ENCODE data around the gene COBL. TPM values are rescaled to one million over a fixed set of nuclear protein-coding genes. Genes with fewer than 3 reads are reported as not detected.

COBL gene
- total RNA-seq, 1 donor from 2014 or later: 6.3 TPM

GRCh38 chr7:51031216-51031615 lies 285.4 kb downstream of the COBL start:
- Histone ChIP-seq H3K27me3 (no peaks in the 10 kb centered on the region), H3K9ac (no peak overlapping the region), H3K4me1 (peaks cover 31% of the 10 kb centered on the region), H3K4me3 (no peak overlapping the region), H4K20me1 (ENCODE audit: low read depth) (no peaks in the 10 kb centered on the region), H3K27ac (no peak overlapping the region), H3F3A (ENCODE audit: low read depth) (no peaks in the 10 kb centered on the region), H3K79me2 (ENCODE audit: low read depth) (no peaks in the 10 kb centered on the region), H3K4me2 (no peak overlapping the region), H3K9me3 (ENCODE audit: low read depth) (no peaks in the 10 kb centered on the region), H2AFZ (replicated peaks) (no peak overlapping the region), H3K36me3 (no peaks in the 10 kb centered on the region)
- Mint-ChIP-seq H3K4me1 (peaks cover 27% of the 10 kb centered on the region), H3K27ac (no peak overlapping the region), H3K4me3 (no peak overlapping the region), H3K27me3 (ENCODE audit: insufficient read depth, low read depth) (peaks cover 2% of the 10 kb centered on the region), H3K36me3 (no peaks in the 10 kb centered on the region), H3K9me3 (no peaks in the 10 kb centered on the region)
- no peak for DNase-seq (ENCODE audit: low spot score)
- no peak for TF ChIP-seq CTCF (IDR thresholded peaks at IDR 0.05)
- no peak for TF ChIP-seq EZH2 (IDR thresholded peaks at IDR 0.05)
- no peak for TF ChIP-seq EZH2phosphoT487 (IDR thresholded peaks at IDR 0.05)

- no peaks in the 10 kb centered on the region for H3F3A ChIP-seq (ENCODE audit: low read depth)
- H4K20me1 ChIP-seq (ENCODE audit: low read depth): no peaks in the 10 kb centered on the region
- no peak overlapping the region for H3K9ac ChIP-seq
- Mint-ChIP-seq H3K36me3 (no peaks in the 10 kb centered on the region), H3K4me3 (no peak overlapping the region), H3K4me1 (peaks cover 24% of the 10 kb centered on the region), H3K9me3 (no peaks in the 10 kb centered on the region), H3K27me3 (ENCODE audit: insufficient read depth, low read depth) (peaks cover 2% of the 10 kb centered on the region), H3K27ac (no peak overlapping the region)
- no peak overlapping the region for H3K4me2 ChIP-seq
- no peak overlapping the region for H3K4me3 ChIP-seq
- H3K4me1 ChIP-seq: peaks cover 24% of the 10 kb centered on the region
- no peak overlapping the region for H2AFZ ChIP-seq (replicated peaks)
- H3K27me3 ChIP-seq: no peaks in the 10 kb centered on the region
- H3K27ac ChIP-seq: no peak overlapping the region
- no peak for DNase-seq (ENCODE audit: low spot score)
- H3K9me3 ChIP-seq (ENCODE audit: low read depth): no peaks in the 10 kb centered on the region
- H3K36me3 ChIP-seq: no peaks in the 10 kb centered on the region
- no peaks in the 10 kb centered on the region for H3K79me2 ChIP-seq (ENCODE audit: low read depth)
- TF ChIP-seq CTCF (IDR thresholded peaks at IDR 0.05) (no peak), EZH2phosphoT487 (IDR thresholded peaks at IDR 0.05) (no peak), EZH2 (IDR thresholded peaks at IDR 0.05) (no peak)
Observed at GRCh38 chr7:51029701-51030191, 286.9 kb downstream of the COBL start.

GRCh38 chr7:51029131-51029530 lies 287.5 kb downstream of the COBL start:
- TF ChIP-seq EZH2phosphoT487 (IDR thresholded peaks at IDR 0.05) (no peak), EZH2 (IDR thresholded peaks at IDR 0.05) (no peak), CTCF (IDR thresholded peaks at IDR 0.05) (no peak)

More at GRCh38 chr7:51029131-51029530, 287.5 kb downstream of the COBL start:
- Histone ChIP-seq H3K36me3 (no peaks in the 10 kb centered on the region), H3K4me2 (no peak overlapping the region), H3K4me1 (peaks cover 18% of the 10 kb centered on the region), H3K27me3 (no peaks in the 10 kb centered on the region), H3K9ac (no peak overlapping the region), H2AFZ (replicated peaks) (no peak overlapping the region), H3K27ac (no peak overlapping the region), H3K9me3 (ENCODE audit: low read depth) (no peaks in the 10 kb centered on the region), H4K20me1 (ENCODE audit: low read depth) (no peaks in the 10 kb centered on the region), H3K79me2 (ENCODE audit: low read depth) (no peaks in the 10 kb centered on the region), H3K4me3 (no peak overlapping the region), H3F3A (ENCODE audit: low read depth) (no peaks in the 10 kb centered on the region)
- no peak overlapping the region for H3K4me3 Mint-ChIP-seq
- H3K4me1 Mint-ChIP-seq: peaks cover 18% of the 10 kb centered on the region
- no peak overlapping the region for H3K27ac Mint-ChIP-seq
- DNase-seq (ENCODE audit: low spot score): no peak
- H3K27me3 Mint-ChIP-seq (ENCODE audit: insufficient read depth, low read depth): peaks cover 4% of the 10 kb centered on the region
- H3K36me3 Mint-ChIP-seq: no peaks in the 10 kb centered on the region
- H3K9me3 Mint-ChIP-seq: no peaks in the 10 kb centered on the region
